ENCODE measurements around the gene IL6. TPM values are rescaled to one million over a fixed set of nuclear protein-coding genes. Genes with fewer than 3 reads are reported as not detected.
"Not testable (repeated sequence)": the region's sequence is repeated elsewhere in the genome, so short reads cannot be mapped to it uniquely, and the experiment has no call there.

Gene IL6
- polyA plus RNA-seq, 1 of the 3 experiments (the other 2 are of a cell fraction) = 20.5 TPM

DNA sequence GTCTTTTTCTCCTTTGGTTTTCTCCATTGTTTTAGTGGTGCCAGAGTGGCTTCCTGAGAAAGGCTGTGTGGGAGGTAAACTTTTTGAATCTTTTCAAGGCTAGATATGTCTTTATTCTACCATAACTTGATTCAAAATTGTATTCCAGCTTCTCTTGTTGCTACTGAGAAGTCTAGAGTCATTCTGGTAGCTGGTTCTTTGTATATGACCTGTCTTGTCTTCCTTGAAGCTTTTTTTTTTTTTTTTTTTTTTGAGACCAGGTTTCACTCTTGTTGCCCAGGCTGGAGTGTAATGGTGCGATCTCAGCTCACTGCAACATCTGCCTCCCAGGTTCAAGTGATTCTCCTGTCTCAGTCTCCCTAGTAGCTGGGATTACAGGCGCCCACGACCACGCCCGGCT is 49.7 kb upstream of the IL6 start:
- H3K9me2 ChIP-seq; H3K4me2 ChIP-seq; CTCF ChIA-PET; DNase-seq; H3K79me2 ChIP-seq (ENCODE audit: insufficient read depth); H4K20me1 ChIP-seq (ENCODE audit: insufficient read depth); H3K9me3 ChIP-seq; H3F3A ChIP-seq (replicated peaks; ENCODE audit: insufficient read depth); H3K9ac ChIP-seq; H3K27ac ChIP-seq (ENCODE audit: low read depth in 2 of 2, low read length in 1 of 2); H3K4me1 ChIP-seq (ENCODE audit: control insufficient read depth in 1 of 2, insufficient read depth in 2 of 2, low read depth in 1 of 2, low read length in 1 of 2); POLR2A ChIA-PET; H3K4me3 ChIP-seq (ENCODE audit: low read depth in 2 of 2, low read length in 1 of 2); H3K36me3 ChIP-seq (replicated peaks in 1 of 2; ENCODE audit: control insufficient read depth in 1 of 2, insufficient read depth in 2 of 2, low read length in 1 of 2); H2AFZ ChIP-seq (ENCODE audit: low read depth): not testable (repeated sequence)
- 29% methylated on average over 5 of the region's 5 CpGs for WGBS (ENCODE audit: low lambda C conversion rate)
- H3K27me3 ChIP-seq (ENCODE audit: insufficient read depth) = peaks cover 20% of the 10 kb centered on the region

- no peak overlapping the region for H2AFZ ChIP-seq (ENCODE audit: low read depth)
- no peak overlapping the region for H3K4me2 ChIP-seq
- no peak overlapping the region for H3K4me3 ChIP-seq (ENCODE audit: low read depth in 2 of 2, low read length in 1 of 2)
- no peak overlapping the region for H3K27ac ChIP-seq (ENCODE audit: low read depth in 2 of 2, low read length in 1 of 2)
- H4K20me1 ChIP-seq (ENCODE audit: insufficient read depth) = no peaks in the 10 kb centered on the region
- 26% methylated on average over 6 of the region's 6 CpGs for WGBS (ENCODE audit: low lambda C conversion rate)
- no peaks in the 10 kb centered on the region for H3K79me2 ChIP-seq (ENCODE audit: insufficient read depth)
- DNase-seq = no peak
- peaks cover 20% of the 10 kb centered on the region for H3K27me3 ChIP-seq (ENCODE audit: insufficient read depth)
- no peaks in the 10 kb centered on the region for H3F3A ChIP-seq (replicated peaks; ENCODE audit: insufficient read depth)
- no peaks in the 10 kb centered on the region for H3K9me3 ChIP-seq
- no peaks in the 10 kb centered on the region for H3K36me3 ChIP-seq (replicated peaks in 1 of 2; ENCODE audit: control insufficient read depth in 1 of 2, insufficient read depth in 2 of 2, low read length in 1 of 2)
- ChIA-PET POLR2A (no interaction called here), CTCF (interaction anchor here (1.1 kb wide), 1 partner anchor 105 kb away, joined by 3 read pairs; no protein-coding TSS in a partner anchor)
- no peak for TF ChIP-seq SIN3A (IDR thresholded peaks at IDR 0.05; ENCODE audit: borderline replicate concordance, low read depth, low read length)
- TF ChIP-seq, protein P1, sequence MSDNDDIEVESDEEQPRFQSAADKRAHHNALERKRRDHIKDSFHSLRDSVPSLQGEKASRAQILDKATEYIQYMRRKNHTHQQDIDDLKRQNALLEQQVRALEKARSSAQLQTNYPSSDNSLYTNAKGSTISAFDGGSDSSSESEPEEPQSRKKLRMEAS (IDR thresholded peaks at IDR 0.05; ENCODE audit: low read depth) = no peak
- TF ChIP-seq USF2 (IDR thresholded peaks at IDR 0.05; ENCODE audit: borderline replicate concordance, low read depth, low read length) = no peak
- TF ChIP-seq FOXJ3 (CRISPR knock-in tag; IDR thresholded peaks at IDR 0.05) = no peak
- TF ChIP-seq MEF2A (IDR thresholded peaks at IDR 0.05; ENCODE audit: borderline replicate concordance, low read depth) = no peak
- no peak for TF ChIP-seq FOSL2 (IDR thresholded peaks at IDR 0.05; ENCODE audit: borderline replicate concordance, low read depth)
- TF ChIP-seq EP300 (IDR thresholded peaks at IDR 0.05; ENCODE audit: borderline replicate concordance in 1 of 2, low read depth in 1 of 2, low read length in 1 of 2) = no peak
- no peak for TF ChIP-seq YY1 (IDR thresholded peaks at IDR 0.05; ENCODE audit: low read depth)
- TF ChIP-seq FOXM1 (IDR thresholded peaks at IDR 0.05; ENCODE audit: low read depth) = no peak
- TF ChIP-seq RFX5 (IDR thresholded peaks at IDR 0.05; ENCODE audit: low read length) = no peak
- no peak for TF ChIP-seq RCOR1 (IDR thresholded peaks at IDR 0.05; ENCODE audit: low read length)
- no peak for TF ChIP-seq SMC3 (IDR thresholded peaks at IDR 0.05; ENCODE audit: low read depth, low read length)
- TF ChIP-seq CHD2 (IDR thresholded peaks at IDR 0.05; ENCODE audit: low read length, partially characterized antibody) = no peak
- TF ChIP-seq, protein P2, sequence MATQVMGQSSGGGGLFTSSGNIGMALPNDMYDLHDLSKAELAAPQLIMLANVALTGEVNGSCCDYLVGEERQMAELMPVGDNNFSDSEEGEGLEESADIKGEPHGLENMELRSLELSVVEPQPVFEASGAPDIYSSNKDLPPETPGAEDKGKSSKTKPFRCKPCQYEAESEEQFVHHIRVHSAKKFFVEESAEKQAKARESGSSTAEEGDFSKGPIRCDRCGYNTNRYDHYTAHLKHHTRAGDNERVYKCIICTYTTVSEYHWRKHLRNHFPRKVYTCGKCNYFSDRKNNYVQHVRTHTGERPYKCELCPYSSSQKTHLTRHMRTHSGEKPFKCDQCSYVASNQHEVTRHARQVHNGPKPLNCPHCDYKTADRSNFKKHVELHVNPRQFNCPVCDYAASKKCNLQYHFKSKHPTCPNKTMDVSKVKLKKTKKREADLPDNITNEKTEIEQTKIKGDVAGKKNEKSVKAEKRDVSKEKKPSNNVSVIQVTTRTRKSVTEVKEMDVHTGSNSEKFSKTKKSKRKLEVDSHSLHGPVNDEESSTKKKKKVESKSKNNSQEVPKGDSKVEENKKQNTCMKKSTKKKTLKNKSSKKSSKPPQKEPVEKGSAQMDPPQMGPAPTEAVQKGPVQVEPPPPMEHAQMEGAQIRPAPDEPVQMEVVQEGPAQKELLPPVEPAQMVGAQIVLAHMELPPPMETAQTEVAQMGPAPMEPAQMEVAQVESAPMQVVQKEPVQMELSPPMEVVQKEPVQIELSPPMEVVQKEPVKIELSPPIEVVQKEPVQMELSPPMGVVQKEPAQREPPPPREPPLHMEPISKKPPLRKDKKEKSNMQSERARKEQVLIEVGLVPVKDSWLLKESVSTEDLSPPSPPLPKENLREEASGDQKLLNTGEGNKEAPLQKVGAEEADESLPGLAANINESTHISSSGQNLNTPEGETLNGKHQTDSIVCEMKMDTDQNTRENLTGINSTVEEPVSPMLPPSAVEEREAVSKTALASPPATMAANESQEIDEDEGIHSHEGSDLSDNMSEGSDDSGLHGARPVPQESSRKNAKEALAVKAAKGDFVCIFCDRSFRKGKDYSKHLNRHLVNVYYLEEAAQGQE (IDR thresholded peaks at IDR 0.05; ENCODE audit: low read depth, low read length) = no peak
- TF ChIP-seq JUND (IDR thresholded peaks at IDR 0.05) = no peak
- no peak for TF ChIP-seq GATA2 (CRISPR knock-in tag; IDR thresholded peaks at IDR 0.05)
- no peak for TF ChIP-seq MXI1 (IDR thresholded peaks at IDR 0.05; ENCODE audit: low read depth, low read length)
- H3K4me1 ChIP-seq (ENCODE audit: control insufficient read depth in 1 of 2, insufficient read depth in 2 of 2, low read depth in 1 of 2, low read length in 1 of 2) = no peaks in the 10 kb centered on the region
- no peaks in the 10 kb centered on the region for H3K9me2 ChIP-seq
- no peak overlapping the region for H3K9ac ChIP-seq
Measured at GRCh38 chr7:22677680-22678079, 49.3 kb upstream of the IL6 start.

Measured in SK-N-SH (cell line).